KMS-11 (cell line): ENCODE results near the gene LAMB1.

Experiments
- H2AFZ ChIP-seq: fragments of 200-600 bp; sonication (generic); 2 replicates; pipeline ENCODE4 v1.6.1; 2016; ENCODE audit warnings: antibody characterized with exemption, mixed run types, low read depth
- H3K27ac ChIP-seq: fragments of 200-600 bp; sonication (generic); 2 replicates; pipeline ENCODE4 v1.6.1; 2016; ENCODE audit warnings: mild to moderate bottlenecking, mixed run types
- H3K27me3 ChIP-seq: fragments of 200-600 bp; sonication (generic); 2 replicates; pipeline ENCODE4 v1.6.1; 2017; ENCODE audit warnings: mild to moderate bottlenecking, low read depth, mixed run types, moderate library complexity; ENCODE audit not compliant: insufficient read depth
- H3K36me3 ChIP-seq: fragments of 200-600 bp; sonication (generic); 2 replicates; pipeline ENCODE4 v1.6.1; 2017; ENCODE audit warnings: mild to moderate bottlenecking, mixed run types; ENCODE audit not compliant: insufficient read depth
- H3K4me1 ChIP-seq: fragments of 200-600 bp; sonication (generic); 2 replicates; pipeline ENCODE4 v1.6.1; 2016; ENCODE audit warnings: mild to moderate bottlenecking, low read depth, mixed run types; ENCODE audit not compliant: poor library complexity, severe bottlenecking
- H3K4me2 ChIP-seq: fragments of 200-600 bp; sonication (generic); 2 replicates; pipeline ENCODE4 v1.7.0; 2016; ENCODE audit warnings: mild to moderate bottlenecking, mixed run types
- H3K4me3 ChIP-seq: fragments of 200-600 bp; sonication (generic); IDR thresholded peaks from 2 replicates; pipeline ENCODE4 v1.6.1; 2017; ENCODE audit warnings: low read depth, low read length, mixed read lengths; ENCODE audit not compliant: insufficient read depth
- H3K79me2 ChIP-seq: fragments of 200-600 bp; sonication (generic); 2 replicates; pipeline ENCODE4 v1.6.1; 2016; ENCODE audit warnings: low read depth, mixed run types; ENCODE audit not compliant: insufficient read depth
- H3K9ac ChIP-seq: fragments of 200-600 bp; sonication (generic); 2 replicates; pipeline ENCODE4 v1.6.1; 2016; ENCODE audit warnings: mild to moderate bottlenecking, mixed run types
- H4K20me1 ChIP-seq: fragments of 200-600 bp; sonication (generic); 2 replicates; pipeline ENCODE4 v1.6.1; 2016; ENCODE audit warnings: mild to moderate bottlenecking, mixed run types; ENCODE audit not compliant: insufficient read depth
- CTCF ChIP-seq: fragments of 200-600 bp; sonication (generic); conservative IDR thresholded peaks from 2 replicates; pipeline ENCODE4 v1.6.1; 2017; ENCODE audit warnings: low read depth, mild to moderate bottlenecking, antibody characterized with exemption, low read length, moderate library complexity, mixed read lengths

LAMB1 gene

GRCh38 chr7:107953924-107954303 is 49.0 kb downstream of the LAMB1 start:
- H3K4me3 ChIP-seq, result no peak overlapping the region
- H3K27ac ChIP-seq, result no peak overlapping the region
- no peaks in the 10 kb centered on the region for H3K36me3 ChIP-seq
- H3K4me2 ChIP-seq, result no peak overlapping the region
- no peaks in the 10 kb centered on the region for H3K79me2 ChIP-seq
- no peaks in the 10 kb centered on the region for H3K4me1 ChIP-seq
- TF ChIP-seq CTCF, result no peak
- no peak overlapping the region for H2AFZ ChIP-seq
- H3K27me3 ChIP-seq, result no peaks in the 10 kb centered on the region
- no peaks in the 10 kb centered on the region for H4K20me1 ChIP-seq
- H3K9ac ChIP-seq, result no peak overlapping the region

GRCh38 chr7:107953265-107953923 is 49.6 kb downstream of the LAMB1 start:
- no peaks in the 10 kb centered on the region for H3K4me1 ChIP-seq
- no peaks in the 10 kb centered on the region for H4K20me1 ChIP-seq
- no peak overlapping the region for H3K4me3 ChIP-seq
- H2AFZ ChIP-seq, result no peak overlapping the region
- H3K79me2 ChIP-seq, result no peaks in the 10 kb centered on the region
- no peak for TF ChIP-seq CTCF
- no peak overlapping the region for H3K4me2 ChIP-seq
- no peaks in the 10 kb centered on the region for H3K36me3 ChIP-seq
- H3K27me3 ChIP-seq, result no peaks in the 10 kb centered on the region
- H3K27ac ChIP-seq, result no peak overlapping the region
- no peak overlapping the region for H3K9ac ChIP-seq

GRCh38 chr7:107951896-107952295 is 51.1 kb downstream of the LAMB1 start:
- H3K4me3 ChIP-seq, result no peak overlapping the region

GRCh38 chr7:107951172-107951787 is 51.7 kb downstream of the LAMB1 start:
- H3K36me3 ChIP-seq, result no peaks in the 10 kb centered on the region
- H3K4me1 ChIP-seq, result no peaks in the 10 kb centered on the region
- H4K20me1 ChIP-seq, result no peaks in the 10 kb centered on the region
- no peak overlapping the region for H3K9ac ChIP-seq
- no peak overlapping the region for H3K27ac ChIP-seq
- H3K79me2 ChIP-seq, result no peaks in the 10 kb centered on the region
- H2AFZ ChIP-seq, result no peak overlapping the region
- no peak overlapping the region for H3K4me3 ChIP-seq
- no peak for TF ChIP-seq CTCF
- H3K4me2 ChIP-seq, result no peak overlapping the region
- no peaks in the 10 kb centered on the region for H3K27me3 ChIP-seq

More at GRCh38 chr7:107951896-107952295, 51.1 kb downstream of the LAMB1 start:
- no peaks in the 10 kb centered on the region for H3K27me3 ChIP-seq
- no peaks in the 10 kb centered on the region for H4K20me1 ChIP-seq
- no peak overlapping the region for H2AFZ ChIP-seq
- no peaks in the 10 kb centered on the region for H3K79me2 ChIP-seq
- H3K36me3 ChIP-seq, result no peaks in the 10 kb centered on the region
- H3K4me1 ChIP-seq, result no peaks in the 10 kb centered on the region
- no peak overlapping the region for H3K9ac ChIP-seq
- no peak overlapping the region for H3K27ac ChIP-seq
- no peak overlapping the region for H3K4me2 ChIP-seq
- no peak for TF ChIP-seq CTCF
